BE2C (cell line): Measurements from ENCODE around the gene HEATR1.

Source experiments
- DNase-seq: peaks from one replicate; pipeline ENCODE4 v3.0.0-alpha.2; 2020
- H3K27me3 ChIP-seq: fragments of 250-450 bp; sonication (Bioruptor Pico); 2 replicates; pipeline ENCODE4 v1.5.1; 2020; ENCODE audit warnings: mild to moderate bottlenecking
- H3K36me3 ChIP-seq: fragments of 250-450 bp; sonication (Bioruptor Pico); 2 replicates; pipeline ENCODE4 v1.5.1; 2020; ENCODE audit warnings: mild to moderate bottlenecking
- H3K4me1 ChIP-seq: fragments of 250-450 bp; sonication (Bioruptor Pico); 2 replicates; pipeline ENCODE4 v1.5.1; 2020
- H3K4me3 ChIP-seq: 2 replicates; pipeline ENCODE4 v1.5.1; 2011; ENCODE audit warnings: low read depth, low read length
- H3K9me3 ChIP-seq: fragments of 250-450 bp; sonication (Bioruptor Pico); 2 replicates; pipeline ENCODE4 v1.5.1; 2020
- TF ChIP-seq, protein P1 (sequence below): IDR thresholded peaks from 2 replicates; pipeline ENCODE4 v1.5.1; 2012; ENCODE audit warnings: mild to moderate bottlenecking, low read depth, low read length

The HEATR1 gene

DNA sequence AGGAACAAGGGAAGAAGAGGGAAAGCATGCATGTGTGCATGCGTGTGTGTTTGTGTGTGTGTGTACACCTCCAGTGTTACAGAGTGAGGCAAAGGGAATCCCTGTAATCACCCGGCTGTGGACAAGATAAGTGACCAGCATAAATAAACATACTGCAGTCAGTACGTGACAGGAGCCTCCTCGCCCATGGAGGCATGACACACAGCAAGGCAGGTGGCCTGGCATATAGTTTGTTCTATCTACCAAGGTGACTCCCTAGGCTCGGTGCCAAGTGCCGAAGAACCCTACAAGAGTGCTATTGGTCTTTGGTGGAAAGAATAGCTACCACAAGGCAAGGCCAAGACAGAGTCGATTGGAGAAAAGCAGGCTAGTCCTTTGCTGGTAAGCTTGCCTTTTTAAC is 31.7 kb upstream of the HEATR1 start:
- no peak for DNase-seq
- H3K36me3 ChIP-seq: no peaks in the 10 kb centered on the region
- TF ChIP-seq, protein P1, sequence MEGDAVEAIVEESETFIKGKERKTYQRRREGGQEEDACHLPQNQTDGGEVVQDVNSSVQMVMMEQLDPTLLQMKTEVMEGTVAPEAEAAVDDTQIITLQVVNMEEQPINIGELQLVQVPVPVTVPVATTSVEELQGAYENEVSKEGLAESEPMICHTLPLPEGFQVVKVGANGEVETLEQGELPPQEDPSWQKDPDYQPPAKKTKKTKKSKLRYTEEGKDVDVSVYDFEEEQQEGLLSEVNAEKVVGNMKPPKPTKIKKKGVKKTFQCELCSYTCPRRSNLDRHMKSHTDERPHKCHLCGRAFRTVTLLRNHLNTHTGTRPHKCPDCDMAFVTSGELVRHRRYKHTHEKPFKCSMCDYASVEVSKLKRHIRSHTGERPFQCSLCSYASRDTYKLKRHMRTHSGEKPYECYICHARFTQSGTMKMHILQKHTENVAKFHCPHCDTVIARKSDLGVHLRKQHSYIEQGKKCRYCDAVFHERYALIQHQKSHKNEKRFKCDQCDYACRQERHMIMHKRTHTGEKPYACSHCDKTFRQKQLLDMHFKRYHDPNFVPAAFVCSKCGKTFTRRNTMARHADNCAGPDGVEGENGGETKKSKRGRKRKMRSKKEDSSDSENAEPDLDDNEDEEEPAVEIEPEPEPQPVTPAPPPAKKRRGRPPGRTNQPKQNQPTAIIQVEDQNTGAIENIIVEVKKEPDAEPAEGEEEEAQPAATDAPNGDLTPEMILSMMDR: no peak
- no peaks in the 10 kb centered on the region for H3K4me1 ChIP-seq
- H3K9me3 ChIP-seq: no peaks in the 10 kb centered on the region
- H3K27me3 ChIP-seq: no peaks in the 10 kb centered on the region
- no peak overlapping the region for H3K4me3 ChIP-seq

DNA sequence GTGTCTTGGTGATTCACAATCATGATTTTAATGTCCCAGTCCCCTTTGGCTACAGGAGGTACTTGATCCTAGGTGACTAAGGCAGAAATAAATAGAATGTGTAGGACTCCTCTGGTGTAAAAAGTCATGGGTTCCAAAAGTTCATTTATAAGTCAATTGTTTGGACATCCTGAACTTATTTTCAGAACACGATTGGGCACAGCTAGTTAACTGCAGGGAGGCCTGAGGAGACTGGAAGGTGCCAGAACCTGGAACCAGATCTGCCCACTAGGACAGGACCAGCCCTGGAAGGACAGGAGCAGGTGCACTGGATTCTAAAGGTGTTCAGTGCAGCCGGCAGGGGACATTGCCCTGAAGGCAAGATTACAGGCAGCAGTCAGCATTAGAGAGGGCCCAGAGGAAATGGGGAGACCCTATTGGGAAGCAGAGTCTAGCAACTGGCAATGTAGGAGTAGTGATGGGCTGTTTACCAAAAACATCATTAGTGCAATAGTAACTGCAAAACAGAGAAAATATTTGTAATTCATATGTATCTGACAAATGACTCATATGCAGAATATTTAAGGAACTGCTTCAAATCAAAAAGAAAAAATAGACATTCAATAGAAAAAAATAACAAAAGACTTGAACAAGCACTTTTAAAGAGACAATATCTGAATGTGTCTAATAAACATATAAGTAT is 23.6 kb upstream of the HEATR1 start:
- H3K36me3 ChIP-seq: no peaks in the 10 kb centered on the region
- no peak for DNase-seq
- no peaks in the 10 kb centered on the region for H3K9me3 ChIP-seq
- H3K27me3 ChIP-seq: peaks cover 24% of the 10 kb centered on the region
- H3K4me1 ChIP-seq: no peaks in the 10 kb centered on the region
- no peak overlapping the region for H3K4me3 ChIP-seq
- TF ChIP-seq, protein P1: no peak

DNA sequence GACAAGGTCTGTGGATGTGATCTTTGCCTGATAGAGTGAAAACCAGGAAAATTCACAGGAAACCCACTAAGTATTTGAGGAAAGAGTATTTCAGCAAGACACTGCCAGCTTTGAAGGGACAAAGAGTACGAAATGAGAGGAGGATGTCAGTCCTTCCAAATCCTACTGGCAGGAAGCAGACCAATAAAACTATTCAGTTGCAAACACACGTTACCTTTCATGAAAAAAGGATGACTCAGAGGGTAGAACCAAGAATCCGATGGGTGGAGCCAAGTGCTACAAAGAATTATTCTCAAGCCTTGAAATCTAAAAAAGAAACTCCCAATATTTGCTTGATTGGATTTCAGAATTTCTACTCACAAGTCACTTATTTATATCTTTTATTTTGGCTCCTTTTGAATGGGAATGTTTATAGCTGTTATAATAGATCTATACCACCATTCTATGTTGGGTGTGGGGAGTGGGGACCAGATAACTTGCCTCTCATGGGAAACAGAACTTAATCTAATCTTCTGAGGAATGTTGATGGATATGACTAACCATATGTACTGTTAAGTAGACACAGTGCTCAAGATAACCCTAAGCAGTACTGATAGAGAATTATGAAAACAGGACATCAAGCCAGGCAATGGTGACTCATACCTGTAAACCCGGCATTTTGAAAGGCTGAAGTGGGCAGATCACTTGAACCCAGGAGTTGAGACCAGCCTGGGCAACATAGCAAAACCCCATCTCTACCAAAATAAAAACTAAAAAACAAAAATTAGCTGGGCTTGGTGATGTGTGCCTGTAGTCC is 19.3 kb upstream of the HEATR1 start:
- H3K9me3 ChIP-seq: no peaks in the 10 kb centered on the region
- H3K4me3 ChIP-seq: no peak overlapping the region
- no peak for DNase-seq
- H3K36me3 ChIP-seq: no peaks in the 10 kb centered on the region
- H3K27me3 ChIP-seq: peaks cover 18% of the 10 kb centered on the region
- no peaks in the 10 kb centered on the region for H3K4me1 ChIP-seq
- TF ChIP-seq, protein P1: no peak

DNA sequence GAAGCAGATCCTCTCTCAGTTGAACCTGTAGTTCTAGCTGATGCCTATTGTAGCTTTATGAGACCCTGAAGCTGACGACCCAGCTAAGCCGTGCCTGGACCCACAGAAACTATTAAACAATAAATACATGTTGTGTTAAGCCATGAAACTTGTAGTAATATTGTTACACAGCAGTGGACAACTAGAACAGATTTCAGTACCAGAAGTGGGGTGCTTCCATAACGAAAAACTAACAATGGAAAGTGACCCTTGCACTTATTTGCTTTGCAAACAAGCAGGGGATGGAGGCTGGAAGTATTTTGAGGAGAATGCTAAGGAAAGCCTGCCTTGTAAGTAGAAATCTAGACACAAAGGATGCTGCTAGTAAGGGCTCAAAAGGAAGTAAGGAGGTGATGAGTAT is 18.1 kb upstream of the HEATR1 start:
- TF ChIP-seq, protein P1: no peak
- Histone ChIP-seq H3K4me3 (no peak overlapping the region), H3K27me3 (peaks cover 15% of the 10 kb centered on the region), H3K4me1 (no peaks in the 10 kb centered on the region), H3K36me3 (no peaks in the 10 kb centered on the region), H3K9me3 (no peaks in the 10 kb centered on the region)
- DNase-seq: no peak

DNA sequence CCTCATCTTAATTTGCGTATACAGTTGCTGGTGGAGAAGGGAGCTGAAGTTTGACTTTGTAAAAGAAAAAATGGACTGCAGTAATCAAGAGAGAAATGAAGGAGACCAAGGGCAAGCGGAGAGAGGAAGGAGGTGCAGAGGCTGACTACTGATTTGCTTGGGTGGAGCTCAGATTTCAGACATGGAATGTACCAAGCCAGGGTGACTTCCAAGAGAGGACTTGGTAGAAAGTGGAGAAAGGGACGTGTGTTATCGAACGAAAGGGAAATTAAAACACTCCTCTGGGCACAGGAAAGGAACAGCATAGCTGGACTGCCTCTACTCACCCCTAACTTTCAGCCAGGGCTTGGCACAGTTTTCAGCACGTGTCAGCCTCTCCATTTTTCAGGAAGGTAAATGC is 15.1 kb upstream of the HEATR1 start:
- Histone ChIP-seq H3K4me3 (no peak overlapping the region), H3K9me3 (no peaks in the 10 kb centered on the region), H3K27me3 (peaks cover 21% of the 10 kb centered on the region), H3K36me3 (no peaks in the 10 kb centered on the region), H3K4me1 (no peaks in the 10 kb centered on the region)
- no peak for DNase-seq
- TF ChIP-seq, protein P1: no peak

DNA sequence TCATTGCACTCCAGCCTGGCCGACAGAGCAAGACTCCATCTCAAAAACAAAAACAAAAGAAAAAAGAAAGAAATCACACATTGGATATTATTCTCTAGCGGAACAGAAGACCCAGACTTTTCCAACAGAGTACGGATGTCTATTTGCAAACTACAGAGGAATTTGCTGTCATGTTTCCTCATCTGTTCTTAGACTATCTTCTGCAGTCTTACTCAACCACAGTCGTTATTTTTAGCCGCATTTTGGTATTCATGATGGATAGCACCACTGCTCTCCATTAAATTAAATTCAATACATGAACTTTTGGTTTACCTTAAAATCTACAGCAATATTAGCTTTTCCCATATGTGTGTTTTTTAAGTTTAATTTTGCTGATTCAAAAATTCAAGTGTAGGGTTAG is 14.2 kb upstream of the HEATR1 start:
- no peaks in the 10 kb centered on the region for H3K9me3 ChIP-seq
- TF ChIP-seq, protein P1: no peak
- H3K4me1 ChIP-seq: no peaks in the 10 kb centered on the region
- H3K4me3 ChIP-seq: no peak overlapping the region
- H3K36me3 ChIP-seq: no peaks in the 10 kb centered on the region
- peaks cover 22% of the 10 kb centered on the region for H3K27me3 ChIP-seq
- DNase-seq: no peak
